GM12892 (cell line): ENCODE data around the gene KLK14.

Experiments
- POLR2A ChIP-seq: IDR thresholded peaks from 2 replicates; pipeline ENCODE4 v1.6.1; 2011; ENCODE audit warnings: low read depth, low read length, control low read depth
- POLR2AphosphoS5 ChIP-seq: IDR thresholded peaks from 2 replicates; pipeline ENCODE4 v1.6.1; 2011; ENCODE audit warnings: low read depth, low read length, control low read depth

GRCh38 chr19:51131780-51132680 lies 49.3 kb upstream of the KLK14 start:
- no peak for TF ChIP-seq POLR2A
- no peak for TF ChIP-seq POLR2AphosphoS5
